H1 (cell line): ENCODE data around the gene COQ8A. TPM values are rescaled to one million over a fixed set of nuclear protein-coding genes. Genes with fewer than 3 reads are reported as not detected.

Experiments used
- CTCF ChIA-PET: fragments of 300-600 bp; sonication (Branson Sonifier 250); formaldehyde crosslinking; loops from one replicate; lab custom pipeline; 2021; ENCODE audit not compliant: partially characterized antibody; lab: Charles Lee
- POLR2A ChIA-PET: fragments of 300-600 bp; sonication (Branson Sonifier 250); formaldehyde crosslinking; loops from one replicate; lab custom pipeline; 2021; ENCODE audit warnings: inconsistent platforms; ENCODE audit not compliant: partially characterized antibody; lab: Charles Lee
- DNase-seq, 2 experiments: peaks; one replicate each; pipeline versions ENCODE4 v3.0.0 to v3.0.0-alpha.2; 2010 to 2022; ENCODE audit warnings: low spot score in 2 of 2, low read depth in 1 of 2, mixed read lengths in 1 of 2
- FAIRE-seq: peaks from 2 replicates; lab custom pipeline; 2011; peaks lifted over from hg19 to GRCh38; lab: Jason Lieb, UNC
- H2AFZ ChIP-seq: 2 replicates; pipeline ENCODE4 v1.8.1; 2012; ENCODE audit warnings: low read length, inconsistent platforms
- H2AK5ac ChIP-seq: 2 replicates; pipeline ENCODE4 v1.6.1; 2013; ENCODE audit warnings: low read depth, low read length
- H2BK120ac ChIP-seq: replicated peaks from 2 replicates; pipeline ENCODE3; 2013; ENCODE audit warnings: low read depth, low read length, inconsistent platforms
- H2BK12ac ChIP-seq: 2 replicates; pipeline ENCODE4 v1.6.1; 2013; ENCODE audit warnings: low read depth, low read length
- H2BK15ac ChIP-seq: 2 replicates; pipeline ENCODE4 v1.6.1; 2013; ENCODE audit warnings: low read length
- H2BK20ac ChIP-seq: 2 replicates; pipeline ENCODE4 v1.6.1; 2013; ENCODE audit warnings: low read length
- H2BK5ac ChIP-seq: 2 replicates; pipeline ENCODE4 v1.6.1; 2013; ENCODE audit warnings: low read depth, low read length
- H3K14ac ChIP-seq: 2 replicates; pipeline ENCODE4 v1.6.1; 2013; ENCODE audit warnings: inconsistent platforms; ENCODE audit not compliant: insufficient read length
- H3K18ac ChIP-seq: 2 replicates; pipeline ENCODE4 v1.6.1; 2013; ENCODE audit warnings: low read length; ENCODE audit errors: extremely low read depth
- H3K23ac ChIP-seq: 2 replicates; pipeline ENCODE4 v1.6.1; 2013; ENCODE audit warnings: inconsistent platforms; ENCODE audit not compliant: insufficient read length
- H3K23me2 ChIP-seq: 2 replicates; pipeline ENCODE4 v1.6.1; 2013; ENCODE audit warnings: low read depth, low read length
- H3K27ac ChIP-seq: 2 replicates; pipeline ENCODE4 v1.6.1; 2011; ENCODE audit warnings: low read depth, low read length, inconsistent platforms
- H3K27me3 ChIP-seq, 4 experiments: replicated peaks in 1 of 4; 1 replicate in 1 of 4; 2 replicates in 3 of 4; pipeline versions ENCODE4 v1.6.1 to v1.8.1; 2011 to 2013; ENCODE audit warnings: low read length in 3 of 4, mild to moderate bottlenecking in 3 of 4, inconsistent platforms in 2 of 4, mixed read lengths in 2 of 4, moderate library complexity in 1 of 4; ENCODE audit not compliant: control insufficient read depth in 3 of 4, insufficient read depth in 3 of 4; ENCODE audit errors: extremely low read depth in 1 of 4
- H3K36me3 ChIP-seq, 4 experiments: 2 replicates each; pipeline versions ENCODE4 v1.6.1 to v1.8.1; 2011 to 2013; ENCODE audit warnings: mild to moderate bottlenecking in 4 of 4, low read length in 3 of 4, moderate library complexity in 2 of 4, control low read depth in 1 of 4, inconsistent platforms in 1 of 4; ENCODE audit not compliant: insufficient read depth in 4 of 4, control insufficient read depth in 2 of 4
- H3K4ac ChIP-seq: replicated peaks from 2 replicates; pipeline ENCODE3; 2013; ENCODE audit warnings: low read length, low read depth, mixed read lengths, inconsistent platforms; ENCODE audit not compliant: insufficient read length
- H3K4me1 ChIP-seq, 4 experiments: replicated peaks in 1 of 4; 1 replicate in 1 of 4; 2 replicates in 3 of 4; pipeline versions ENCODE4 v1.6.1 to v1.8.1; 2011 to 2013; ENCODE audit warnings: low read length in 3 of 4, inconsistent platforms in 2 of 4, mixed read lengths in 1 of 4; ENCODE audit not compliant: insufficient read depth in 4 of 4, control insufficient read depth in 3 of 4
- H3K4me2 ChIP-seq, 2 experiments: 2 replicates each; pipeline versions ENCODE4 v1.6.1 to v1.8.1; 2011 to 2013; ENCODE audit warnings: low read depth in 2 of 2, low read length in 2 of 2, control low read depth in 1 of 2, inconsistent platforms in 1 of 2, mild to moderate bottlenecking in 1 of 2; ENCODE audit not compliant: insufficient read depth in 1 of 2
- H3K4me3 ChIP-seq, 4 experiments: fragments of 200-600, 300-600 bp in 1 of 4; sonication (generic), shearing (Covaris generic), sonication (Bioruptor Twin) in 1 of 4; 2 replicates each; pipeline versions ENCODE4 v1.5.1 to v1.8.1; 2011 to 2016; ENCODE audit warnings: low read length in 4 of 4, low read depth in 3 of 4, control low read depth in 2 of 4, inconsistent platforms in 2 of 4, mild to moderate bottlenecking in 2 of 4, mixed read lengths in 1 of 4, moderate library complexity in 1 of 4; ENCODE audit not compliant: insufficient read depth in 2 of 4; ENCODE audit errors: extremely low read depth in 1 of 4
- H3K56ac ChIP-seq: replicated peaks from 2 replicates; pipeline ENCODE3; 2013; ENCODE audit warnings: low read depth, mild to moderate bottlenecking, mixed read lengths, low read length, inconsistent platforms; ENCODE audit not compliant: insufficient read length
- H3K79me1 ChIP-seq: 2 replicates; pipeline ENCODE4 v1.6.1; 2013; ENCODE audit warnings: low read depth, low read length, control low read depth
- H3K79me2 ChIP-seq, 2 experiments: 2 replicates each; pipeline versions ENCODE4 v1.6.1 to v1.8.1; 2012 to 2013; ENCODE audit warnings: low read length in 2 of 2, mild to moderate bottlenecking in 2 of 2, inconsistent platforms in 1 of 2; ENCODE audit not compliant: insufficient read depth in 2 of 2, control insufficient read depth in 1 of 2
- H3K9ac ChIP-seq, 4 experiments: replicated peaks in 1 of 4; 1 replicate in 1 of 4; 2 replicates in 3 of 4; pipeline versions ENCODE4 v1.6.1 to v1.8.1; 2011 to 2013; ENCODE audit warnings: low read depth in 3 of 4, low read length in 3 of 4, control low read depth in 2 of 4, mild to moderate bottlenecking in 2 of 4, moderate library complexity in 2 of 4, inconsistent platforms in 1 of 4; ENCODE audit errors: extremely low read depth in 1 of 4
- H3K9me3 ChIP-seq, 2 experiments: 2 replicates each; pipeline versions ENCODE4 v1.6.1 to v1.8.1; 2012 to 2013; ENCODE audit warnings: mild to moderate bottlenecking in 2 of 2, moderate library complexity in 2 of 2, control low read depth in 1 of 2, inconsistent platforms in 1 of 2, low read depth in 1 of 2, low read length in 1 of 2, mixed read lengths in 1 of 2; ENCODE audit not compliant: insufficient read depth in 2 of 2
- H4K20me1 ChIP-seq, 2 experiments: replicated peaks in 1 of 2; 2 replicates each; pipeline versions ENCODE3 to v1.8.1; 2011 to 2013; ENCODE audit warnings: inconsistent platforms in 2 of 2, low read length in 2 of 2, mild to moderate bottlenecking in 1 of 2; ENCODE audit not compliant: insufficient read depth in 2 of 2, control insufficient read depth in 1 of 2
- H4K5ac ChIP-seq: 2 replicates; pipeline ENCODE4 v1.6.1; 2013; ENCODE audit warnings: low read length, low read depth, mixed read lengths, inconsistent platforms; ENCODE audit not compliant: insufficient read length
- H4K8ac ChIP-seq: 2 replicates; pipeline ENCODE4 v1.8.0; 2013; ENCODE audit warnings: mild to moderate bottlenecking, moderate library complexity, low read length, inconsistent platforms; ENCODE audit not compliant: insufficient read depth; ENCODE audit errors: extremely low read depth
- H4K91ac ChIP-seq: replicated peaks from 2 replicates; pipeline ENCODE3; 2013; ENCODE audit warnings: low read length, mixed read lengths, inconsistent platforms; ENCODE audit not compliant: insufficient read length
- CREB1 ChIP-seq: IDR thresholded peaks from 2 replicates; pipeline ENCODE4 v1.6.1; 2012; ENCODE audit warnings: inconsistent platforms
- CTBP2 ChIP-seq: IDR thresholded peaks from 2 replicates; pipeline ENCODE4 v1.7.0; 2011; ENCODE audit warnings: borderline replicate concordance, mild to moderate bottlenecking, moderate library complexity, mixed read lengths, low read length; ENCODE audit not compliant: insufficient read depth, insufficient read length
- JUND ChIP-seq: IDR thresholded peaks from 2 replicates; pipeline ENCODE4 v1.6.1; 2011; ENCODE audit warnings: mild to moderate bottlenecking, improper control_type of control experiment, low read length
- POLR2A ChIP-seq, 2 experiments: IDR thresholded peaks; 1 replicate in 1 of 2; 2 replicates in 1 of 2; pipeline ENCODE4 v1.6.1; 2011; ENCODE audit warnings: low read depth in 2 of 2, low read length in 2 of 2, mild to moderate bottlenecking in 2 of 2; ENCODE audit errors: control extremely low read depth in 1 of 2
- SIN3A ChIP-seq, 2 experiments: IDR thresholded peaks in 1 of 2; conservative IDR thresholded peaks in 1 of 2; 2 replicates each; pipeline ENCODE4 v1.6.1; 2011 to 2012; ENCODE audit warnings: low read length in 2 of 2, improper control_type of control experiment in 1 of 2, low read depth in 1 of 2, mild to moderate bottlenecking in 1 of 2
- TCF12 ChIP-seq: IDR thresholded peaks from 2 replicates; pipeline ENCODE4 v1.6.1; 2011; ENCODE audit warnings: low read depth, mild to moderate bottlenecking, low read length
- WGBS, 2 experiments: shearing (Covaris generic) in 1 of 2; methylation state at CpG; one replicate each; pipeline versions ENCODE4 v1.1.6 to v1.1.7; 2013 to 2015; ENCODE audit warnings: low lambda C conversion rate in 2 of 2, mixed read lengths in 2 of 2, inconsistent platforms in 1 of 2, low coverage in 1 of 2, missing lambda C conversion rate in 1 of 2; ENCODE audit not compliant: insufficient replicate concordance in 2 of 2, insufficient coverage in 1 of 2, insufficient read length in 1 of 2; ENCODE audit errors: extremely low coverage in 1 of 2, missing lambda C conversion rate in 1 of 2; 5-methylcytosine and 5-hydroxymethylcytosine counted together
- polyA plus RNA-seq, 7 experiments: library from polyadenylated mRNA; depleted of rRNA in 3 of 7; stranded (reverse) in 5 of 7; unstranded in 2 of 7; fragments of >200 nt in 5 of 7; fragments of 200-250 nt in 2 of 7; gene quantifications; 1 replicate in 5 of 7; 2 replicates in 1 of 7; 4 replicates in 1 of 7; pipeline versions ENCODE4 v1.2.1 to v1.2.3, GENCODE V29; 2011 to 2013; ENCODE audit warnings: missing spikeins in 2 of 7, mixed read lengths in 2 of 7
- total RNA-seq: library from RNA; stranded (reverse); fragmentation: NEBNext Ultra II Directional; extraction: Animal tissue kit (Norgen Biotek cat#: 25700); gene quantifications from 2 replicates; pipeline ENCODE4 v1.2.1, GENCODE V29; 2021

The COQ8A gene
- total and polyA plus RNA-seq, 2 of the 8 experiments (the other 6 are each of a cell fraction or from before 2014, with no cell fraction given), result 28.5 to 38.9 TPM

GRCh38 chr1:226954337-226954736 lies 14.2 kb downstream of the COQ8A start:
- ChIA-PET POLR2A (no interaction called here), CTCF (no interaction called here)
- H3K4me1 ChIP-seq, result peaks cover 0 to 4% (median 0%) of the 10 kb centered on the region in 4 experiments; a peak in 3 of 7 replicates
- H3K79me1 ChIP-seq, result peaks cover 3% of the 10 kb centered on the region; the same call in 1 of the 2 replicates
- no peak overlapping the region for H3K18ac ChIP-seq
- H2AK5ac ChIP-seq, result no peak overlapping the region
- DNase-seq, result no peak
- H3K4me3 ChIP-seq, result no peak overlapping the region
- H3K23me2 ChIP-seq, result no peaks in the 10 kb centered on the region
- no peak overlapping the region for H3K4me2 ChIP-seq
- no peak overlapping the region for H3K23ac ChIP-seq
- no peak overlapping the region for H4K91ac ChIP-seq
- no peak overlapping the region for H3K14ac ChIP-seq
- no peak for TF ChIP-seq JUND
- TF ChIP-seq CTBP2, result no peak
- no peak for TF ChIP-seq POLR2A (IDR thresholded peaks at IDR 0.05; ENCODE audit: control extremely low read depth in 1 of 2, low read depth in 2 of 2, low read length in 2 of 2)
- TF ChIP-seq TCF12, result no peak
- TF ChIP-seq SIN3A (conservative IDR thresholded peaks at IDR 0.05 in 1 of 2, IDR thresholded peaks at IDR 0.05 in 1 of 2; ENCODE audit: low read depth in 1 of 2, low read length in 2 of 2), result no peak
- no peak for TF ChIP-seq CREB1
- no peak for FAIRE-seq
- H3K9ac ChIP-seq, result no peak overlapping the region
- no peak overlapping the region for H2BK120ac ChIP-seq
- no peak overlapping the region for H2BK15ac ChIP-seq
- H3K27ac ChIP-seq, result no peak overlapping the region
- H3K27me3 ChIP-seq, result no peaks in the 10 kb centered on the region
- WGBS, 2 experiments, result 92% methylated on average over 6 of the region's 6 CpGs; no CpG with 5 or more reads in 1 of the 2 experiments
- H4K5ac ChIP-seq, result no peak overlapping the region
- no peaks in the 10 kb centered on the region for H3K36me3 ChIP-seq
- no peak overlapping the region for H2BK12ac ChIP-seq
- H4K8ac ChIP-seq, result no peak overlapping the region
- H2BK5ac ChIP-seq, result no peak overlapping the region
- H3K56ac ChIP-seq, result no peak overlapping the region
- peaks cover 2% of the 10 kb centered on the region in 2 experiments for H4K20me1 ChIP-seq
- H3K9me3 ChIP-seq, result peaks cover 0 to 3% of the 10 kb centered on the region in 2 experiments; a peak in 2 of 4 replicates
- no peak overlapping the region for H3K4ac ChIP-seq
- H3K79me2 ChIP-seq, result peaks cover 3 to 32% of the 10 kb centered on the region in 2 experiments
- H2BK20ac ChIP-seq, result no peak overlapping the region
- no peak overlapping the region for H2AFZ ChIP-seq
